Measurements from ENCODE around the gene HSD11B1.

- TF ChIP-seq CTCF (IDR thresholded peaks at IDR 0.05) (no peak), POLR2A (IDR thresholded peaks at IDR 0.05) (no peak)
Measured at GRCh38 chr1:209755256-209755655, 50.6 kb downstream of the HSD11B1 start.
